HG03025 (cell line): ENCODE data around the gene PUSL1.

Experiments
- ATAC-seq: cut with Tn5 transposase; IDR thresholded peaks from one replicate; pipeline ENCODE4 v1.9.1; 2021; ENCODE audit warnings: mild to moderate bottlenecking, moderate library complexity; ENCODE audit not compliant: unreplicated experiment, low FRiP score

PUSL1 gene

GRCh38 chr1:1307923-1308755, at the start of gene PUSL1, which contains the start of gene ACAP3:
PUSL1 (plus strand) TSS chr1:1308597; CDS start chr1:1308644, 47 bp downstream.
ACAP3 (minus strand) TSS chr1:1307930; CDS start chr1:1307815, 115 bp downstream.
- peak; percentile 59 for ATAC-seq

GRCh38 chr1:1259119-1259488, 49.3 kb upstream of the PUSL1 start:
- ATAC-seq = no peak

GRCh38 chr1:1259540-1259939, 48.9 kb upstream of the PUSL1 start:
- no peak for ATAC-seq

- no peak for ATAC-seq
Observed at GRCh38 chr1:1259951-1260600, 48.3 kb upstream of the PUSL1 start.

- no peak for ATAC-seq
Observed at GRCh38 chr1:1260843-1261560, 47.4 kb upstream of the PUSL1 start.

GRCh38 chr1:1262071-1262470, 46.3 kb upstream of the PUSL1 start:
- no peak for ATAC-seq

- no peak for ATAC-seq
Observed at GRCh38 chr1:1262758-1263157, 45.6 kb upstream of the PUSL1 start.

- ATAC-seq = no peak
Observed at GRCh38 chr1:1264026-1264425, 44.4 kb upstream of the PUSL1 start.

- ATAC-seq = no peak
Observed at GRCh38 chr1:1264868-1265272, 43.5 kb upstream of the PUSL1 start.

- ATAC-seq = no peak
Observed at GRCh38 chr1:1267488-1268283, 40.7 kb upstream of the PUSL1 start.

GRCh38 chr1:1268284-1268682, 40.1 kb upstream of the PUSL1 start:
- ATAC-seq = no peak

- no peak for ATAC-seq
Observed at GRCh38 chr1:1270813-1271212, 37.6 kb upstream of the PUSL1 start.

- ATAC-seq = no peak
Observed at GRCh38 chr1:1272341-1273208, 35.8 kb upstream of the PUSL1 start.

GRCh38 chr1:1273209-1273511, 35.2 kb upstream of the PUSL1 start:
- peak; percentile 20 for ATAC-seq

- peak; percentile 77 for ATAC-seq
Observed at GRCh38 chr1:1273512-1274298, 34.7 kb upstream of the PUSL1 start, which contains the start of gene UBE2J2. UBE2J2 (minus strand) TSS chr1:1273854; CDS start chr1:1267992, 5,862 bp downstream.

GRCh38 chr1:1274299-1274930, 34.0 kb upstream of the PUSL1 start:
- peak; percentile 4 for ATAC-seq

- no peak for ATAC-seq
Observed at GRCh38 chr1:1274931-1275431, 33.4 kb upstream of the PUSL1 start.

GRCh38 chr1:1275836-1276235, 32.6 kb upstream of the PUSL1 start:
- no peak for ATAC-seq
